IMR-90 (cell line): ENCODE measurements around the gene OAF. TPM values are rescaled to one million over a fixed set of nuclear protein-coding genes. Genes with fewer than 3 reads are reported as not detected.
"Not testable (repeated sequence)": the region's sequence is repeated elsewhere in the genome, so short reads cannot be mapped to it uniquely, and the experiment has no call there.

ENCODE experiments used
- ATAC-seq: fragments of 200-7000 bp; cut with Tn5 transposase; 2 replicates; pipeline ENCODE4 v1.9.1; 2020; ENCODE audit warnings: low read depth, mild to moderate bottlenecking, moderate library complexity
- BruUV-seq: library from RNA; stranded (reverse); fragments of 400-500 nt; replicated peaks from 2 replicates; lab custom pipeline; 2021; lab: Mats Ljungman, UMichigan
- CTCF ChIA-PET: fragments of 300-600 bp; formaldehyde crosslinking; extraction: SDS; loops from one replicate; lab custom pipeline; 2021; ENCODE audit warnings: antibody characterized with exemption; lab: Yijun Ruan, JAX
- POLR2A ChIA-PET: fragments of 300-600 bp; sonication (Branson Sonifier 250); formaldehyde crosslinking; loops from one replicate; lab custom pipeline; 2022; ENCODE audit warnings: antibody characterized with exemption; ENCODE audit not compliant: unreplicated experiment; lab: Charles Lee
- DNase-seq: peaks from one replicate; pipeline ENCODE4 v3.0.0; 2013
- H2AFZ ChIP-seq: replicated peaks from 2 replicates; pipeline ENCODE3; 2013; ENCODE audit warnings: low read length, mild to moderate bottlenecking; ENCODE audit not compliant: poor library complexity
- H2AK5ac ChIP-seq: 2 replicates; pipeline ENCODE4 v1.6.1; 2013; ENCODE audit warnings: low read depth, low read length, inconsistent platforms
- H2AK9ac ChIP-seq: replicated peaks from 2 replicates; pipeline ENCODE3; 2013; ENCODE audit warnings: mild to moderate bottlenecking, low read depth, low read length, moderate library complexity; ENCODE audit not compliant: poor library complexity
- H2BK120ac ChIP-seq: 2 replicates; pipeline ENCODE4 v1.6.1; 2013; ENCODE audit warnings: low read depth, low read length, inconsistent platforms
- H2BK15ac ChIP-seq: 3 replicates; pipeline ENCODE4 v1.6.1; 2013; ENCODE audit warnings: low read depth, low read length, inconsistent platforms
- H2BK20ac ChIP-seq: 2 replicates; pipeline ENCODE4 v1.6.1; 2013; ENCODE audit warnings: low read depth, mild to moderate bottlenecking, inconsistent platforms, low read length, moderate library complexity
- H2BK5ac ChIP-seq: 2 replicates; pipeline ENCODE4 v1.6.1; 2013; ENCODE audit warnings: mild to moderate bottlenecking, low read depth, low read length, inconsistent platforms; ENCODE audit not compliant: poor library complexity, severe bottlenecking
- H3K14ac ChIP-seq: replicated peaks from 2 replicates; pipeline ENCODE4 v1.6.1; 2013; ENCODE audit warnings: low read depth, low read length, inconsistent platforms
- H3K18ac ChIP-seq: 2 replicates; pipeline ENCODE4 v1.6.1; 2013; ENCODE audit warnings: low read depth, low read length, control low read depth
- H3K23ac ChIP-seq: 2 replicates; pipeline ENCODE4 v1.6.1; 2013; ENCODE audit warnings: low read depth, low read length, inconsistent platforms
- H3K27ac ChIP-seq: 2 replicates; pipeline ENCODE4 v1.5.1; 2013; ENCODE audit warnings: mild to moderate bottlenecking, control low read depth, low read length; ENCODE audit not compliant: insufficient read depth
- H3K27me3 ChIP-seq: 2 replicates; pipeline ENCODE4 v1.6.1; 2013; ENCODE audit warnings: low read length; ENCODE audit not compliant: control insufficient read depth, insufficient read depth
- H3K36me3 ChIP-seq: 2 replicates; pipeline ENCODE4 v1.6.1; 2013; ENCODE audit warnings: low read length, mixed read lengths; ENCODE audit not compliant: control insufficient read depth, insufficient read depth
- H3K4ac ChIP-seq: 2 replicates; pipeline ENCODE4 v1.6.1; 2013; ENCODE audit warnings: low read depth, low read length, inconsistent platforms
- H3K4me1 ChIP-seq: 2 replicates; pipeline ENCODE4 v1.6.1; 2013; ENCODE audit warnings: low read length, mixed read lengths; ENCODE audit not compliant: control insufficient read depth, insufficient read depth
- H3K4me2 ChIP-seq: 2 replicates; pipeline ENCODE4 v1.6.1; 2013; ENCODE audit warnings: low read depth, mild to moderate bottlenecking, control low read depth, low read length, moderate library complexity
- H3K4me3 ChIP-seq: 2 replicates; pipeline ENCODE4 v1.5.1; 2013; ENCODE audit warnings: low read depth, mild to moderate bottlenecking, control low read depth, low read length, moderate library complexity; ENCODE audit not compliant: insufficient read depth
- H3K56ac ChIP-seq: 2 replicates; pipeline ENCODE4 v1.6.1; 2013; ENCODE audit warnings: low read length, inconsistent platforms; ENCODE audit not compliant: insufficient read depth; ENCODE audit errors: extremely low read depth
- H3K79me1 ChIP-seq, 2 experiments: 2 replicates each; pipeline ENCODE4 v1.6.1; 2013; ENCODE audit warnings: low read length in 2 of 2, inconsistent platforms in 1 of 2, low read depth in 1 of 2
- H3K9ac ChIP-seq: 2 replicates; pipeline ENCODE4 v1.6.1; 2013; ENCODE audit warnings: low read depth, low read length, control low read depth
- H3K9me1 ChIP-seq: 2 replicates; pipeline ENCODE4 v1.6.1; 2013; ENCODE audit warnings: low read length, inconsistent platforms; ENCODE audit not compliant: insufficient read depth
- H3K9me3 ChIP-seq: 2 replicates; pipeline ENCODE4 v1.6.1; 2013; ENCODE audit warnings: low read length; ENCODE audit not compliant: control insufficient read depth, insufficient read depth
- H4K20me1 ChIP-seq: 2 replicates; pipeline ENCODE4 v1.6.1; 2013; ENCODE audit warnings: low read length, inconsistent platforms; ENCODE audit not compliant: insufficient read depth
- H4K5ac ChIP-seq: 2 replicates; pipeline ENCODE4 v1.6.1; 2013; ENCODE audit warnings: mild to moderate bottlenecking, low read depth, low read length, control low read depth
- H4K8ac ChIP-seq, 2 experiments: 2 replicates each; pipeline ENCODE4 v1.6.1; 2013; ENCODE audit warnings: low read depth in 2 of 2, low read length in 2 of 2, control low read depth in 1 of 2, inconsistent platforms in 1 of 2
- H4K91ac ChIP-seq: 2 replicates; pipeline ENCODE4 v1.6.1; 2013; ENCODE audit warnings: low read depth, low read length, inconsistent platforms; ENCODE audit not compliant: insufficient read depth
- WGBS, 2 experiments: methylation state at CpG; one replicate each; pipeline versions ENCODE4 v1.1.5 to v1.1.7; 2013; ENCODE audit warnings: missing lambda C conversion rate in 2 of 2; ENCODE audit not compliant: insufficient read length in 1 of 2; ENCODE audit errors: extremely low coverage in 2 of 2; 5-methylcytosine and 5-hydroxymethylcytosine counted together
- dilution Hi-C: fragments of 300-500 bp; cut with HindIII; formaldehyde crosslinking; loops from one replicate; pipeline ENCODE4 v1.14.3; 2018; ENCODE audit warnings: low sequenced_read_pairs; ENCODE audit not compliant: unreplicated experiment
- in situ Hi-C: fragments of 300-500 bp; cut with MboI; formaldehyde crosslinking; loops from 3 replicates; pipeline ENCODE4 v1.14.3; 2019; ENCODE audit warnings: low sequenced_read_pairs, inconsistent platforms, mixed read lengths
- intact Hi-C: fragments of 100-400 bp; cut with micrococcal nuclease; formaldehyde crosslinking; loops from 2 replicates; pipeline ENCODE4 v1.10.0; 2022
- polyA plus RNA-seq, 3 experiments: library from polyadenylated mRNA; depleted of rRNA; stranded (reverse); fragments of >200 nt; gene quantifications; 2 replicates each; pipeline ENCODE4 v1.2.3, GENCODE V29; 2012; ENCODE audit warnings: low replicate concordance in 1 of 3
- total RNA-seq: library from RNA; depleted of rRNA; stranded (reverse); fragments of >200 nt; gene quantifications from 2 replicates; pipeline ENCODE4 v1.2.3, GENCODE V29; 2012

Gene OAF
- total and polyA plus RNA-seq, 2 of the 4 experiments (the other 2 are of a cell fraction) = 9.9 to 42.0 TPM

DNA sequence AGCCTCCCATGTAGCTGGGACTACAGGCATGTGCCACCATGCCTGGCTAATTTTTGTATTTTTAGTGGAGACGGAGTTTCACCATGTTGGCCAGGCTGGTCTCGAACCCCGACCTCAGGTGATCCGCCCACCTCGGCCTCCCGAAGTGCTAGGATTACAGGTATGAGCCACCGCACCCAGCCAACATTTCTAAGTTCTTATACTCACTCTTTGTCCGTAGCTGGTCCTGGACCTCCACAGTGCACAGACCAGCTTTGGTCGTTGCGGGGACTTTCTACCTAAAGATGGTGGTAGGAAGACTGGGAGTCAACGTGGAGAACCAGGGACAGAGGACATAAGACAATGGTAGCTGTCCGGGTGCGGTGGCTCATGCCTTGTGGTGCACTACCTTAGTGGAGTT lies 42.5 kb downstream of the OAF start:
- H2AK5ac ChIP-seq, ATAC-seq, H3K4ac ChIP-seq, H2AFZ ChIP-seq, H2BK5ac ChIP-seq, H4K91ac ChIP-seq, H3K9me3 ChIP-seq, H3K14ac ChIP-seq, H3K79me1 ChIP-seq, BruUV-seq, POLR2A ChIA-PET, H3K56ac ChIP-seq, H3K9me1 ChIP-seq, H4K8ac ChIP-seq, H3K36me3 ChIP-seq, H2BK15ac ChIP-seq, DNase-seq, H3K4me3 ChIP-seq, H4K5ac ChIP-seq, H3K9ac ChIP-seq, H3K18ac ChIP-seq, H3K23ac ChIP-seq, H3K27ac ChIP-seq, in situ Hi-C loops, H3K4me2 ChIP-seq, H2BK20ac ChIP-seq, H4K20me1 ChIP-seq, H3K4me1 ChIP-seq, CTCF ChIA-PET, dilution Hi-C loops, intact Hi-C loops, H2BK120ac ChIP-seq, H2AK9ac ChIP-seq: not testable (repeated sequence)
- WGBS, 2 experiments = 87% methylated on average over 3 of the region's 13 CpGs; no CpG with 5 or more reads in 1 of the 2 experiments
- peaks cover 60% of the 10 kb centered on the region for H3K27me3 ChIP-seq
